ENCODE measurements around the gene SLC35F1.

- TF ChIP-seq CTCF (IDR thresholded peaks at IDR 0.05), result peak in 3 of 7 experiments; percentile 5 to 27 (median 7)
- TF ChIP-seq POLR2A (IDR thresholded peaks at IDR 0.05), result no peak
- no peak for TF ChIP-seq EP300 (IDR thresholded peaks at IDR 0.05)
These were observed 377.8 kb downstream of the SLC35F1 start for GRCh38 chr6:118284736-118285360.
